ENCODE results near the gene LIME1. TPM values are rescaled to one million over a fixed set of nuclear protein-coding genes. Genes with fewer than 3 reads are reported as not detected.

Gene LIME1
- total and polyA plus RNA-seq, 12 donors: 0.22 to 103 (median 8.4) TPM

GRCh38 chr20:63759377-63759901, 23.0 kb downstream of the LIME1 start:
- DNase-seq: no peak
- Histone ChIP-seq H3K4me3 (no peak overlapping the region), H3K4me1 (replicated peaks in 1 of 2) (no peaks in the 10 kb centered on the region), H3K36me3 (replicated peaks in 1 of 2) (peaks cover 0 to 3% of the 10 kb centered on the region in 2 donors), H3K9me3 (replicated peaks in 1 of 3) (no peaks in the 10 kb centered on the region), H3K27me3 (no peaks in the 10 kb centered on the region), H3K27ac (no peak overlapping the region)
- TF ChIP-seq POLR2A (IDR thresholded peaks at IDR 0.05) (no peak), CTCF (IDR thresholded peaks at IDR 0.05) (no peak)
- 86 to 89% (median 89%) methylated on average over 7 of the region's 7 CpGs for WGBS, 4 donors
- intact Hi-C loops (cut with DNase I): no loop called here

DNA sequence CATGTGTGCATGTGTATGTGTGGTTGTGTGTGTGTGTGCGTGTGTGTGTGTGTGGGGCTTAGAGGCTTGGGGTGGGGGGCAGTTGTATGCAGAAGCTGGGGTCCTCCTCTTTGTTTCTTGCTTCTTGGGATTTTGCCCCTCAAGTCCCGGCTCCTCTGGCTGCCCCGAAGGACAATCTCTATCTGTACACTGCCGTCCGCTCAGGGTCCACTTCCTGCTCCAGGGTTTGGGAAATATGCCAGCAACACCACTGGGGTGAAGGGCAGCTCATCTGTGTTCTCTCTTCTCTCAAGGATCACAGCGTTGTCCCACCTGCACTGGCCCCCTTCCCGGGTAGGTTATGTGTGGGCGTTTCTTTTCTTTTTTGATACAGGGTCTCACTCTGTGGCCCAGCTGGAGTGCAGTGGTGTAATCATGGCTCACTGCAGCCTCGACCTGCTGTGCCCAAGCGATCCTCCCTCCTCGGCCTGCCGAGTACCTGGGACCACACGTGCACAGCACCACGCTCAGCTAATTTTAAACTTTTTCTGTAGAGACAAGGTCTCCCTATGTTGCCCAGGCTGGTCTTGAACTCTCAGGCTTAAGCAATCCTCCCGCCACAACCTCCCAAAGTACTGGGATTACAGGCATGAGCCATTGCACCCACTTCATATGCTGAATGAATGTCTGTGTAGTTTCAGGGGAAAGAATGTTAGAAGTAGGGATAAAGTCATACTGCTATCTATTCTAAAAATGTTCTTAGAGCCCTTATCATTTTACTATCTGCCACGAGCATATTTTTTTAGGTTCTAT, 28.8 kb downstream of the LIME1 start:
- intact Hi-C loops (cut with DNase I): no loop called here
- H3K27me3 ChIP-seq: no peaks in the 10 kb centered on the region
- H3K9me3 ChIP-seq (replicated peaks in 1 of 3): no peaks in the 10 kb centered on the region
- TF ChIP-seq CTCF (IDR thresholded peaks at IDR 0.05): no peak
- TF ChIP-seq POLR2A (IDR thresholded peaks at IDR 0.05): no peak
- 61 to 73% (median 67%) methylated on average over 15 to 16 of the region's 16 CpGs for WGBS, 4 donors
- no peak overlapping the region for H3K4me3 ChIP-seq
- H3K4me1 ChIP-seq (replicated peaks in 1 of 2): no peaks in the 10 kb centered on the region
- peaks cover 0 to 30% of the 10 kb centered on the region in 2 donors for H3K36me3 ChIP-seq (replicated peaks in 1 of 2)
- DNase-seq: no peak
- H3K27ac ChIP-seq: no peak overlapping the region

GRCh38 chr20:63765902-63766301, 29.4 kb downstream of the LIME1 start:
- Histone ChIP-seq H3K4me1 (replicated peaks in 1 of 2) (no peaks in the 10 kb centered on the region), H3K27ac (no peak overlapping the region), H3K4me3 (no peak overlapping the region), H3K9me3 (replicated peaks in 1 of 3) (no peaks in the 10 kb centered on the region), H3K36me3 (replicated peaks in 1 of 2) (peaks cover 0 to 30% of the 10 kb centered on the region in 2 donors), H3K27me3 (no peaks in the 10 kb centered on the region)
- DNase-seq: no peak
- WGBS, 4 donors: 92 to 98% (median 93%) methylated on average over 7 of the region's 7 CpGs
- intact Hi-C loops (cut with DNase I): no loop called here
- no peak for TF ChIP-seq CTCF (IDR thresholded peaks at IDR 0.05)
- TF ChIP-seq POLR2A (IDR thresholded peaks at IDR 0.05): no peak

DNA sequence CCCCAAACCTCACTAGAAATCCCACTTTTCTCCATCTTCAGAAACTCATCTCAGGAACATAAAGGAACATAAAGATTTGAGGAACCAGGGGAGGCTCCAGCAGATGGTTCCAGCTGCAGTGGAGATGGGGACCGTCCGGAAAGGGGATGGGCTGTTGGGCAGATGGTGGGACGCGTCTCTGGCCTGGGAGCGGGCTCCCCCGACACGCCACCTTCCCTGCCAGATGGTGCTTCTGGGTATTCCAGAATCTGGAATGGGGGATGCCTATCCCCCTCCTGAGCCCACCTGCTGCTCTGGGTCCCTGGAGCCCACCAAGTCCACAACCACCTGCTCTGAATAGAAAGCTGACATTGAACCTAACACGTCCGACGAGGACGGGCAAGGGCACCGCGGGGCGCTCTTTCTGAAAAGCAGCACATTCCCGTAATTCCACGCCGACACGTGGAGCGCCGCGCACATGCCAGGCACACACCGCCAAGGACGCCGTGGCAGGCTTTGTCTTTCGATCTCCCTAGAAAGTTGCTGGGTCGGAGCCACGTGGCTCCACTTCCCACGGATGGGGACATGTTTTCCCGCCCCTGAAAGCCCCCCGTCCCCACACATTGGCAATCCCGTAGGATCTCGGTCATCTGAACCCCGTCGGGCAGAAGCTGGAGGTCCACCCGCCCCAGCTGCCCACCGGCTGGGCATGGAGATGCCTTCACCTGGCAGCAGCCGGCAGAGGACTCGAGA, 30.4 kb downstream of the LIME1 start:
- no peaks in the 10 kb centered on the region for H3K9me3 ChIP-seq (replicated peaks in 1 of 3)
- no peaks in the 10 kb centered on the region for H3K27me3 ChIP-seq
- no peak for TF ChIP-seq CTCF (IDR thresholded peaks at IDR 0.05)
- TF ChIP-seq POLR2A (IDR thresholded peaks at IDR 0.05): no peak
- WGBS, 4 donors: 96 to 97% (median 97%) methylated on average over 23 to 38 of the region's 38 CpGs
- intact Hi-C loops (cut with DNase I): no loop called here
- H3K36me3 ChIP-seq (replicated peaks in 1 of 2): peaks cover 0 to 30% of the 10 kb centered on the region in 2 donors
- H3K27ac ChIP-seq: no peak overlapping the region
- no peak for DNase-seq
- H3K4me3 ChIP-seq: no peak overlapping the region
- H3K4me1 ChIP-seq (replicated peaks in 1 of 2): no peaks in the 10 kb centered on the region
